Measurements from ENCODE around the gene DUSP2.

The DUSP2 gene

DNA sequence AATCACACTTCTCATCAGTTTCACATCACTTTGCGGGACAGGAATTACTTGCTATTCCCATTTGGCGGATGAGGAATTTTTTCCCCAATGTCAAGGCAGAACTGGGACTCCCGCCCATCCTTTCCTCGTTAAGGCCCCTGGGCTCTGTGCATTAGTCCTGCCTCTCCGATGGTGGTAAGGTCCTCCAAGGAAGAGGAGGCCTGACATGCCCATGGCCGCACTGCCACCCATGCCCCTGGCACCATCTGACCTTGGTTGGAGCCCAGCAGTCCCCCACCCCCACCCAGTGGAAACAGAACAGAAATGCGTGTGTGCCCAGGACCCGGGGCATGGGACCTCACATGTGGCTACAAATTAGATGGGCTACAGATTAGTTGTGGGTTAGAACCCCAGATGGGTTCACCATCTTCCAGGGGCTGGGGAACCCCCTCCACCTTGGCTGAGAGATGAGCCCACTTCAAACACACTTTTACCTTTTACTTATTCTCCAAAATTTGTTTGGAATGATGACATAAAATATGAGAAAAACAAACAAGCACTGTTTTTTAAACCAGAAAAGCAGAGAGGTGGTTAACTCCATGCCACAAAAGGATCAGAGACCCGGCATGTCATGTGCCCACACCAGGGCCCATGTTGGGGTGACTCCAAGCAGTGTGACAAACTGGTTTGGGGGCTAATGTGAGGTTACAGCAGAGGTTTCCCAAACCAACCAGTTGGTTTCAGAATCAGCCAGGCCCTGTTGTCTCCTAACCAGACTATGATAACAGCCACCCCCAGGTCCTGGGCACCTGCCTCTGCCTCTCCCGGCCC is 11.0 kb upstream of the DUSP2 start:
- Histone ChIP-seq H2AK5ac (ENCODE audit: low read length, severe bottlenecking) (no peak overlapping the region), H3K27me3 (ENCODE audit: control insufficient read depth in 1 of 2, insufficient read depth in 1 of 2, low read length in 2 of 2) (peaks cover 0 to 37% of the 10 kb centered on the region in 2 experiments), H3K36me3 (ENCODE audit: control insufficient read depth in 1 of 2, insufficient read depth in 2 of 2, low read depth in 1 of 2, low read length in 2 of 2) (no peaks in the 10 kb centered on the region), H4K8ac (ENCODE audit: low read length) (no peak overlapping the region), H3K4ac (ENCODE audit: low read depth in 1 of 2, low read length in 2 of 2) (no peak overlapping the region), H3K14ac (ENCODE audit: low read length in 2 of 2) (no peak overlapping the region), H3K27ac (ENCODE audit: low read length, poor library complexity, severe bottlenecking) (no peak overlapping the region), H3K23ac (ENCODE audit: low read length in 2 of 2) (no peak overlapping the region), H2BK15ac (ENCODE audit: low read depth, poor library complexity, severe bottlenecking) (no peak overlapping the region), H3K18ac (ENCODE audit: low read depth in 1 of 2, low read length in 2 of 2) (no peak overlapping the region), H3K4me1 (ENCODE audit: control insufficient read depth, insufficient read depth, low read depth, low read length) (peaks cover 13% of the 10 kb centered on the region), H3K4me2 (ENCODE audit: low read length, poor library complexity, severe bottlenecking) (no peak overlapping the region), H3K9me3 (ENCODE audit: control insufficient read depth, low read length) (peaks cover 6% of the 10 kb centered on the region), H2BK12ac (ENCODE audit: low read length in 2 of 2) (no peak overlapping the region), H3K4me3 (ENCODE audit: insufficient read depth in 1 of 2, low read depth in 1 of 2, low read length in 2 of 2) (no peak overlapping the region), H2AFZ (ENCODE audit: low read depth, low read length) (no peak overlapping the region), H3K79me1 (replicated peaks; ENCODE audit: low read length, poor library complexity, severe bottlenecking) (no peaks in the 10 kb centered on the region), H4K91ac (ENCODE audit: low read length) (no peak overlapping the region), H2BK5ac (ENCODE audit: low read depth, low read length, poor library complexity, severe bottlenecking) (no peak overlapping the region), H2BK120ac (ENCODE audit: low read depth, low read length) (no peak overlapping the region), H3K9ac (ENCODE audit: low read length) (no peak overlapping the region)
- WGBS = 87% methylated on average over 10 of the region's 10 CpGs
- DNase-seq = no peak

DNA sequence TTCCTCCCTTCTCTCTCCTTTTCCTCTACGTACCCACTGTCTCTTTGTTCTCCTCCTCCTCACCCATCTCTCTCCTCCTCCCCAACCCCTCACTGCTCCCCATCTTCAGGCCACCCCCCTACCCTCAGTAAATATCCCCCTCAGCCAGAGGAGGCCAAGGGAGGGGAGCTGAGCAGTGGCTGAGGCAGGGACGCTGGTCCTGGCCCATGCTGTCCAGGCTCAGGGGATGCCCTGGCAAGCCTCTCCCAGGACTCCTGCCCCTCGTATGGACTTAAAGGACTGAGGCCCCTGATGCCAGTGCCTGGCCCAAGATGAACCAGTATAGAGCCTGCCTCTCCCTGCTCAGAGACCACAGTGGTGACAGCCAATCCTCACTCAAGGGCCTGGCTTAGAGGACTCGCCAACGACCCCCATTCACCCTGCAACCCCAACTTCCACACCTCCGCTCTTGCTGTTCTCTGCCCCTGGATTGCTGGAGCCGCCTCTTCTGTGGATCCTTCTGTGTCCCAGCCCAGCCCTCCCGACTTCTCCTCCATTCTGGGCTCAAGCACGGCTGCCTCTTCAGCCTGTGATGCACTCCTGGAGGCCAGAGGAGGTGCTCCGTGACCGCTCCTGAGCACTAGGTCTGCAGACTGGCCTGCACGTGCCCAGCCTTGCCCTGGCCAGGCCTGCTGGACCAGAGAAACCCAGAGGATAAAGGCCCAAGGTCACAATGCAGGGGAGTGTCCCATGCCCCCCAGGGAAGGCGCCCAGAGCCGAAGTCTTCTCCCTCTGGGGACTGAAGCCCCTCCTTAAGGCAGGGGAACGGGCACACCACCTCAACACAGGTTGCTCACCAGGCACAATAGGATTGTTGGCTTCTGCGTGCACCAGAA is 9.5 kb upstream of the DUSP2 start:
- Histone ChIP-seq H4K91ac (ENCODE audit: low read length) (no peak overlapping the region), H3K36me3 (ENCODE audit: control insufficient read depth in 1 of 2, insufficient read depth in 2 of 2, low read depth in 1 of 2, low read length in 2 of 2) (no peaks in the 10 kb centered on the region), H3K79me1 (replicated peaks; ENCODE audit: low read length, poor library complexity, severe bottlenecking) (no peaks in the 10 kb centered on the region), H3K9me3 (ENCODE audit: control insufficient read depth, low read length) (no peaks in the 10 kb centered on the region), H2BK5ac (ENCODE audit: low read depth, low read length, poor library complexity, severe bottlenecking) (no peak overlapping the region), H2AK5ac (ENCODE audit: low read length, severe bottlenecking) (no peak overlapping the region), H3K9ac (ENCODE audit: low read length) (no peak overlapping the region), H3K18ac (ENCODE audit: low read depth in 1 of 2, low read length in 2 of 2) (no peak overlapping the region), H2AFZ (ENCODE audit: low read depth, low read length) (no peak overlapping the region), H3K14ac (ENCODE audit: low read length in 2 of 2) (no peak overlapping the region), H2BK120ac (ENCODE audit: low read depth, low read length) (no peak overlapping the region), H3K4me1 (ENCODE audit: control insufficient read depth, insufficient read depth, low read depth, low read length) (peaks cover 13% of the 10 kb centered on the region), H2BK15ac (ENCODE audit: low read depth, poor library complexity, severe bottlenecking) (no peak overlapping the region), H2BK12ac (ENCODE audit: low read length in 2 of 2) (no peak overlapping the region), H3K23ac (ENCODE audit: low read length in 2 of 2) (no peak overlapping the region), H3K4me3 (ENCODE audit: insufficient read depth in 1 of 2, low read depth in 1 of 2, low read length in 2 of 2) (peak overlapping the region in 1 of 2 experiments; percentile 1), H4K8ac (ENCODE audit: low read length) (no peak overlapping the region), H3K27me3 (ENCODE audit: control insufficient read depth in 1 of 2, insufficient read depth in 1 of 2, low read length in 2 of 2) (peaks cover 0 to 37% of the 10 kb centered on the region in 2 experiments), H3K27ac (ENCODE audit: low read length, poor library complexity, severe bottlenecking) (no peak overlapping the region), H3K4me2 (ENCODE audit: low read length, poor library complexity, severe bottlenecking) (no peak overlapping the region), H3K4ac (ENCODE audit: low read depth in 1 of 2, low read length in 2 of 2) (no peak overlapping the region)
- no peak for DNase-seq
- 79% methylated on average over 16 of the region's 16 CpGs for WGBS

DNA sequence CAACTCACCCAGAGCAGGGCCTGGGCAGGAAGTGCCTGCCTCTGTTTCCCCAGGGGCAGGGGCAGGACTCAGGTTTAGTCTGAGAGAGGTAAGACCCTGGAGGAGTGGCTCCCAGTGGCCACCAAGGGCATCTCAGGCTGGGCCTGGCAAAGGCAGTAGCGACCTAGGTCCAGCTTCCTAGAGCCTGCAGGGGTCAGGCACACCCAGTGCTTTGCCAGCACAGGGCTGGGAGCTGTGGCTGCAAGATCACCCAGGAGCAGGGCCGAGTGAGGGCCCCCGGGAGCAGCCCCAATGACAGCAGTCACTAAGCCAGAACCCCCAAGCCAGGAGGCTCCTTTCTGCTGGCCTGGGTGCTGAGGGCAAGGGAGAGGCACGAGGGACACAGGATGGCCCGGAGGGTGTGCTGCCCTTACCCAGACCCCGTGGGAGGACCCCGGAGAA is 8.8 kb upstream of the DUSP2 start:
- peaks cover 0 to 30% of the 10 kb centered on the region in 2 experiments for H3K27me3 ChIP-seq (ENCODE audit: control insufficient read depth in 1 of 2, insufficient read depth in 1 of 2, low read length in 2 of 2)
- 72% methylated on average over 7 of the region's 7 CpGs for WGBS
- H2BK5ac ChIP-seq (ENCODE audit: low read depth, low read length, poor library complexity, severe bottlenecking) = no peak overlapping the region
- H3K18ac ChIP-seq (ENCODE audit: low read depth in 1 of 2, low read length in 2 of 2) = no peak overlapping the region
- H3K9me3 ChIP-seq (ENCODE audit: control insufficient read depth, low read length) = no peaks in the 10 kb centered on the region
- no peak overlapping the region for H2AK5ac ChIP-seq (ENCODE audit: low read length, severe bottlenecking)
- H3K23ac ChIP-seq (ENCODE audit: low read length in 2 of 2) = no peak overlapping the region
- no peak for DNase-seq
- H3K4ac ChIP-seq (ENCODE audit: low read depth in 1 of 2, low read length in 2 of 2) = no peak overlapping the region
- H3K4me2 ChIP-seq (ENCODE audit: low read length, poor library complexity, severe bottlenecking) = no peak overlapping the region
- no peak overlapping the region for H4K8ac ChIP-seq (ENCODE audit: low read length)
- no peak overlapping the region for H2BK15ac ChIP-seq (ENCODE audit: low read depth, poor library complexity, severe bottlenecking)
- H3K79me1 ChIP-seq (replicated peaks; ENCODE audit: low read length, poor library complexity, severe bottlenecking) = no peaks in the 10 kb centered on the region
- no peak overlapping the region for H3K14ac ChIP-seq (ENCODE audit: low read length in 2 of 2)
- H3K4me3 ChIP-seq (ENCODE audit: insufficient read depth in 1 of 2, low read depth in 1 of 2, low read length in 2 of 2) = no peak overlapping the region
- H3K4me1 ChIP-seq (ENCODE audit: control insufficient read depth, insufficient read depth, low read depth, low read length) = peaks cover 13% of the 10 kb centered on the region
- no peak overlapping the region for H4K91ac ChIP-seq (ENCODE audit: low read length)
- H2BK120ac ChIP-seq (ENCODE audit: low read depth, low read length) = no peak overlapping the region
- no peak overlapping the region for H2BK12ac ChIP-seq (ENCODE audit: low read length in 2 of 2)
- H3K9ac ChIP-seq (ENCODE audit: low read length) = no peak overlapping the region
- no peak overlapping the region for H3K27ac ChIP-seq (ENCODE audit: low read length, poor library complexity, severe bottlenecking)
- no peak overlapping the region for H2AFZ ChIP-seq (ENCODE audit: low read depth, low read length)
- no peaks in the 10 kb centered on the region for H3K36me3 ChIP-seq (ENCODE audit: control insufficient read depth in 1 of 2, insufficient read depth in 2 of 2, low read depth in 1 of 2, low read length in 2 of 2)

DNA sequence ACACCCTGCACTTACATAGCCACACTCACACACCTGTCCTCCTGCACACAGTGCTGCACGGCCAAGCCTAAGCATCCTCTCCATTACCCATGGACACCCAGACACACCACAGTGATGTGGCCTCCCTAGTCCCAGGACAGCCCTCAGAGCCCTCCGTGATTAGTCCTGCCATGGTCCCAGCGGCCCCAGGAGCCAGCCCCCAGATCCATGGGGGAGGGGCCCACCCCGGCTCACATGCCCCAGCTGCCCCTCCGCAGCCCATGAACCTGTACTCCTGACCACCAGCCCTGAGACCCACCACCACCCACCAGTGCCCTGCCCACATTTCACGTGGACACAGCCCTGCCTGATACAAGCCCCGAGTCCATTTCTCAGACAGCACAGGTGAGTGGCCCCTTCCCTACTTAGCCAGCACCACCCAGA is 8.1 kb upstream of the DUSP2 start:
- Histone ChIP-seq H3K4ac (ENCODE audit: low read depth in 1 of 2, low read length in 2 of 2) (no peak overlapping the region), H3K27ac (ENCODE audit: low read length, poor library complexity, severe bottlenecking) (no peak overlapping the region), H3K23ac (ENCODE audit: low read length in 2 of 2) (no peak overlapping the region), H3K4me3 (ENCODE audit: insufficient read depth in 1 of 2, low read depth in 1 of 2, low read length in 2 of 2) (no peak overlapping the region), H2BK5ac (ENCODE audit: low read depth, low read length, poor library complexity, severe bottlenecking) (no peak overlapping the region), H3K14ac (ENCODE audit: low read length in 2 of 2) (no peak overlapping the region), H3K18ac (ENCODE audit: low read depth in 1 of 2, low read length in 2 of 2) (no peak overlapping the region), H2BK15ac (ENCODE audit: low read depth, poor library complexity, severe bottlenecking) (no peak overlapping the region), H2AFZ (ENCODE audit: low read depth, low read length) (no peak overlapping the region), H3K9me3 (ENCODE audit: control insufficient read depth, low read length) (no peaks in the 10 kb centered on the region), H3K36me3 (ENCODE audit: control insufficient read depth in 1 of 2, insufficient read depth in 2 of 2, low read depth in 1 of 2, low read length in 2 of 2) (no peaks in the 10 kb centered on the region), H2AK5ac (ENCODE audit: low read length, severe bottlenecking) (no peak overlapping the region), H3K9ac (ENCODE audit: low read length) (no peak overlapping the region), H4K8ac (ENCODE audit: low read length) (no peak overlapping the region), H3K4me1 (ENCODE audit: control insufficient read depth, insufficient read depth, low read depth, low read length) (peaks cover 19% of the 10 kb centered on the region), H3K4me2 (ENCODE audit: low read length, poor library complexity, severe bottlenecking) (no peak overlapping the region), H3K27me3 (ENCODE audit: control insufficient read depth in 1 of 2, insufficient read depth in 1 of 2, low read length in 2 of 2) (peaks cover 0 to 24% of the 10 kb centered on the region in 2 experiments), H2BK12ac (ENCODE audit: low read length in 2 of 2) (no peak overlapping the region), H3K79me1 (replicated peaks; ENCODE audit: low read length, poor library complexity, severe bottlenecking) (no peaks in the 10 kb centered on the region), H4K91ac (ENCODE audit: low read length) (no peak overlapping the region), H2BK120ac (ENCODE audit: low read depth, low read length) (no peak overlapping the region)
- DNase-seq = no peak
- WGBS = 79% methylated on average over 7 of the region's 7 CpGs

Measured in mesenchymal stem cell (in vitro differentiated cells and primary cell).